HepG2 (cell line): ENCODE results near the gene PSMB1. TPM values are rescaled to one million over a fixed set of nuclear protein-coding genes. Genes with fewer than 3 reads are reported as not detected.

Source experiments
- ATAC-seq: fragments of 200-7000 bp; cut with Tn5 transposase; 3 replicates; pipeline ENCODE4 v1.9.1; 2020; ENCODE audit warnings: mild to moderate bottlenecking, moderate library complexity
- BruUV-seq: library from RNA; stranded (reverse); fragments of 400-500 nt; replicated peaks from 2 replicates; lab custom pipeline; 2021; lab: Mats Ljungman, UMichigan
- CTCF ChIA-PET: fragments of 300-600 bp; formaldehyde crosslinking; extraction: SDS; loops from one replicate; lab custom pipeline; 2021; ENCODE audit warnings: low total read pairs, inconsistent platforms, low intra/inter-chr PET ratio; lab: Yijun Ruan, JAX
- POLR2A ChIA-PET: fragments of 350-600 bp; sonication (Branson Sonifier 250); formaldehyde crosslinking; loops from one replicate; lab custom pipeline; 2020; ENCODE audit warnings: antibody characterized with exemption, inconsistent platforms; lab: Yijun Ruan, JAX
- DNase-seq: peaks from one replicate; pipeline ENCODE4 v3.0.0-alpha.2; 2015; ENCODE audit warnings: low spot score
- FAIRE-seq: peaks from 3 replicates; lab custom pipeline; 2011; peaks lifted over from hg19 to GRCh38; lab: Jason Lieb, UNC
- H2AFZ ChIP-seq: one replicate; pipeline ENCODE4 v1.6.1; 2011; ENCODE audit warnings: low read length, inconsistent platforms
- H3K27ac ChIP-seq: fragments of 300-600 bp; 3 replicates; pipeline ENCODE4 v1.8.0; 2011; ENCODE audit warnings: mixed run types, mild to moderate bottlenecking, mixed read lengths, low read length, inconsistent platforms; ENCODE audit not compliant: insufficient read depth; ENCODE audit errors: extremely low read length
- H3K27me3 ChIP-seq, 2 experiments: fragments of 200-600 bp in 1 of 2; 2 replicates in 1 of 2; 3 replicates in 1 of 2; pipeline versions ENCODE4 v1.6.0 to v1.8.0; 2011; ENCODE audit warnings: low read length in 2 of 2, mild to moderate bottlenecking in 2 of 2, moderate library complexity in 2 of 2, inconsistent platforms in 1 of 2; ENCODE audit not compliant: insufficient read depth in 2 of 2, control insufficient read depth in 1 of 2
- H3K36me3 ChIP-seq, 2 experiments: fragments of 200-600 bp in 1 of 2; replicated peaks in 1 of 2; 2 replicates in 1 of 2; 3 replicates in 1 of 2; pipeline versions ENCODE4 v1.5.1 to v1.8.0; 2011; ENCODE audit warnings: low read length in 2 of 2, inconsistent platforms in 1 of 2; ENCODE audit not compliant: insufficient read depth in 2 of 2, control insufficient read depth in 1 of 2
- H3K4me1 ChIP-seq: 2 replicates; pipeline ENCODE4 v1.5.1; 2012; ENCODE audit warnings: low read length, inconsistent platforms; ENCODE audit not compliant: insufficient read depth
- H3K4me2 ChIP-seq: 2 replicates; pipeline ENCODE4 v1.6.0; 2011; ENCODE audit warnings: low read depth, low read length, inconsistent platforms
- H3K4me3 ChIP-seq, 3 experiments: fragments of 200-600 bp in 1 of 3; sonication (generic), shearing (Covaris generic) in 1 of 3; replicated peaks in 1 of 3; 2 replicates each; pipeline ENCODE4 v1.5.1; 2011 to 2016; ENCODE audit warnings: low read length in 3 of 3, inconsistent platforms in 2 of 3, low read depth in 2 of 3, mild to moderate bottlenecking in 2 of 3, control low read depth in 1 of 3, mixed read lengths in 1 of 3; ENCODE audit not compliant: insufficient read depth in 1 of 3
- H3K79me2 ChIP-seq: one replicate; pipeline ENCODE4 v1.6.1; 2011; ENCODE audit warnings: low read length, inconsistent platforms; ENCODE audit not compliant: insufficient read depth
- H3K9ac ChIP-seq: 2 replicates; pipeline ENCODE4 v1.6.0; 2011; ENCODE audit warnings: mild to moderate bottlenecking, low read depth, low read length, inconsistent platforms; ENCODE audit not compliant: insufficient read depth
- H3K9me3 ChIP-seq: 2 replicates; pipeline ENCODE4 v1.5.1; 2012; ENCODE audit warnings: mild to moderate bottlenecking, low read length
- H4K20me1 ChIP-seq: 2 replicates; pipeline ENCODE4 v1.6.0; 2011; ENCODE audit warnings: inconsistent platforms, mild to moderate bottlenecking, low read length, moderate library complexity; ENCODE audit not compliant: insufficient read depth
- CHCHD3 ChIP-seq: sonication (generic); formaldehyde crosslinking; IDR thresholded peaks from 2 replicates; pipeline ENCODE4 v1.8.0; 2022; ENCODE audit warnings: mild to moderate bottlenecking, missing genetic modification reagents, moderate library complexity
- KMT2B ChIP-seq: IDR thresholded peaks from 2 replicates; pipeline ENCODE4 v1.6.1; 2016; ENCODE audit warnings: missing genetic modification reagents, missing compliant biosample characterization
- ZNF256 ChIP-seq: sonication (generic); formaldehyde crosslinking; conservative IDR thresholded peaks from 2 replicates; pipeline ENCODE4 v1.4.0; 2020; ENCODE audit warnings: missing genetic modification reagents
- WGBS: methylation state at CpG from one replicate; pipeline ENCODE4 v1.1.6; 2017; ENCODE audit warnings: low lambda C conversion rate; 5-methylcytosine and 5-hydroxymethylcytosine counted together
- in situ Hi-C: cut with HindIII; loops from 2 replicates; pipeline ENCODE4 v1.10.0; 2017; ENCODE audit warnings: low pct_unique_long_range_greater_than_20kb; ENCODE audit not compliant: extremely low pct_ligation_motif_present
- intact Hi-C: fragments of 100-400 bp; cut with micrococcal nuclease; formaldehyde crosslinking; loops from one replicate; pipeline ENCODE4 v1.10.0; 2022; ENCODE audit not compliant: unreplicated experiment
- polyA plus RNA-seq, 8 experiments: library from polyadenylated mRNA; depleted of rRNA in 3 of 8; stranded (reverse) in 7 of 8; unstranded in 1 of 8; fragments of >200 nt; fragmentation: Illumina TruSeq in 4 of 8; extraction: Trizol in 4 of 8; gene quantifications; 2 replicates each; pipeline versions ENCODE4 v1.2.1 to v1.2.3, GENCODE V29; 2011 to 2016; ENCODE audit warnings: low read depth in 4 of 8, missing spikeins in 1 of 8, mixed read lengths in 1 of 8; ENCODE audit not compliant: insufficient read depth in 1 of 8
- total RNA-seq, 5 experiments: library from RNA; depleted of rRNA; stranded (reverse); fragments of >200 nt; fragmentation: Illumina TruSeq; extraction: Trizol; gene quantifications; 2 replicates each; pipeline ENCODE4 v1.2.3, GENCODE V29; 2016; ENCODE audit warnings: low read depth in 1 of 5
- TF ChIP-seq, protein P1 (sequence below): sonication (generic); formaldehyde crosslinking; IDR thresholded peaks from 2 replicates; pipeline ENCODE4 v1.4.0; 2020; ENCODE audit warnings: missing genetic modification reagents
- TF ChIP-seq, protein P2 (sequence below), 2 experiments: fragments of 450-650 bp in 1 of 2; sonication (generic) in 1 of 2; formaldehyde crosslinking in 1 of 2; IDR thresholded peaks; 2 replicates each; pipeline versions ENCODE4 v1.6.1 to v1.8.0; 2016 to 2022; ENCODE audit warnings: antibody characterized with exemption in 1 of 2, mild to moderate bottlenecking in 1 of 2, missing genetic modification reagents in 1 of 2

PSMB1 gene
- total and polyA plus RNA-seq, 2 of the 13 experiments (the other 11 are each of a cell fraction or from before 2014, with no cell fraction given): 528 to 592 TPM

DNA sequence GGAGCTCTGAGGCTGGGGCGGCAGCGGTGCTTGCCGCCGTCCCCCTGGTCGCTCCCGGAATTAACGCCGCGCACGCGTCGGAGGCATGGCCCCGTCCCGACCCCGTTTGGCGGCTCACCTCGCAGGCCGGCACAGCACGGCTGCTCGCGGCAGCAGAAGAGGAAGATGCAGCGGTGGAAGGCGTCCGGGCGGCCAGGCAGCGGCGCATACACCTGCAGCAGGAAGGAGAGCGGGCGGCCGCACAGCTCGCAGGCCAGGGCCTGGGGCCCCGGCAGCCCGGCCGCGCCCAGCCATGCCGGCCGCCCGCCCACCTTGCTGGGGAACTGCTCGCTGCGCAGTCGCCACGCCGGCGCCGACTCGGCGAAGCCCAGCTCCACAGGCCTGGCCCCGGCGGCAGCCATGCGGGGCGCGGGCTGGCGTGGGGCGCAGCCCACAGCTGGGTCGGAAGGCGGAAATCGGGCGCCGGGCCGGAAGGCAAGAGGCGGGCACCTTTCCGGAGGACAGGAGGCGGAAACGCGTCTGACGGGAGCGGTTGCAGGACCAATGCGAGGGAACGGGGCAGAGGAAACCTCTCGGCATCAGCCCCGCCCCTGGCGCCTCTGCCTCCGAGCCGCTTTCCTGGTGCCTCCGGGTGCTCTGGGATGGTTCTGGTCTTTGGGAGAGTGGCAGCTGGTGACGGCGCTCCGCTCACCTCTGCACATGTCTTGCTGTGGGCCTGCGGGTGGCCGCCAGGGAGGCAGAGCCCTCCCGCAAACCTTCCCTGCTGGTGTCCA, 31.3 kb upstream of the PSMB1 start, which contains the start of gene PDCD2:
PDCD2 (minus strand) TSS at position 457 of the 773 bp plus-strand sequence; CDS start at position 401, 56 bp downstream.
- POLR2A ChIA-PET: interaction anchor here (0.6 to 2.0 kb wide), 8 partner anchors 9 to 785 kb away, joined by 3 to 20 read pairs (median 3); partner anchors contain the start of gene TBP
- peak; percentile 91 for DNase-seq
- Histone ChIP-seq H3K36me3 (peaks cover 4 to 20% of the 10 kb centered on the region in 2 experiments; a peak in 4 of 5 replicates), H3K9ac (peak within 1 kb of the TSS; percentile 90), H3K79me2 (peaks cover 16% of the 10 kb centered on the region), H3K4me1 (peaks cover 25% of the 10 kb centered on the region), H4K20me1 (no peaks in the 10 kb centered on the region), H3K4me3 (peak within 1 kb of the TSS; percentile 93 to 97 (median 96)), H3K27me3 (no peaks in the 10 kb centered on the region; a peak in 1 of 5 replicates), H3K9me3 (no peaks in the 10 kb centered on the region), H3K27ac (peak within 1 kb of the TSS; percentile 79), H2AFZ (peak within 1 kb of the TSS; percentile 45), H3K4me2 (peak within 1 kb of the TSS; percentile 93)
- intact Hi-C loops: loop anchor here (1.0 kb wide), 1 partner anchor 30 kb away; the partner anchor contains the start of gene TBP
- peak; percentile 97 for ATAC-seq
- no peak for FAIRE-seq
- CTCF ChIA-PET: no interaction called here
- no TSS peak for BruUV-seq
- WGBS: under 1% methylated on average over 31 of the region's 81 CpGs
- in situ Hi-C loops: no loop called here
- TF ChIP-seq KMT2B (CRISPR knock-in tag) (peak; percentile 92), CHCHD3 (CRISPR knock-in tag) (peak; percentile 58; the same call in 1 of the 2 replicates), ZNF256 (CRISPR knock-in tag) (peak; percentile 92; the same call in 1 of the 2 replicates)
- TF ChIP-seq, protein P1, sequence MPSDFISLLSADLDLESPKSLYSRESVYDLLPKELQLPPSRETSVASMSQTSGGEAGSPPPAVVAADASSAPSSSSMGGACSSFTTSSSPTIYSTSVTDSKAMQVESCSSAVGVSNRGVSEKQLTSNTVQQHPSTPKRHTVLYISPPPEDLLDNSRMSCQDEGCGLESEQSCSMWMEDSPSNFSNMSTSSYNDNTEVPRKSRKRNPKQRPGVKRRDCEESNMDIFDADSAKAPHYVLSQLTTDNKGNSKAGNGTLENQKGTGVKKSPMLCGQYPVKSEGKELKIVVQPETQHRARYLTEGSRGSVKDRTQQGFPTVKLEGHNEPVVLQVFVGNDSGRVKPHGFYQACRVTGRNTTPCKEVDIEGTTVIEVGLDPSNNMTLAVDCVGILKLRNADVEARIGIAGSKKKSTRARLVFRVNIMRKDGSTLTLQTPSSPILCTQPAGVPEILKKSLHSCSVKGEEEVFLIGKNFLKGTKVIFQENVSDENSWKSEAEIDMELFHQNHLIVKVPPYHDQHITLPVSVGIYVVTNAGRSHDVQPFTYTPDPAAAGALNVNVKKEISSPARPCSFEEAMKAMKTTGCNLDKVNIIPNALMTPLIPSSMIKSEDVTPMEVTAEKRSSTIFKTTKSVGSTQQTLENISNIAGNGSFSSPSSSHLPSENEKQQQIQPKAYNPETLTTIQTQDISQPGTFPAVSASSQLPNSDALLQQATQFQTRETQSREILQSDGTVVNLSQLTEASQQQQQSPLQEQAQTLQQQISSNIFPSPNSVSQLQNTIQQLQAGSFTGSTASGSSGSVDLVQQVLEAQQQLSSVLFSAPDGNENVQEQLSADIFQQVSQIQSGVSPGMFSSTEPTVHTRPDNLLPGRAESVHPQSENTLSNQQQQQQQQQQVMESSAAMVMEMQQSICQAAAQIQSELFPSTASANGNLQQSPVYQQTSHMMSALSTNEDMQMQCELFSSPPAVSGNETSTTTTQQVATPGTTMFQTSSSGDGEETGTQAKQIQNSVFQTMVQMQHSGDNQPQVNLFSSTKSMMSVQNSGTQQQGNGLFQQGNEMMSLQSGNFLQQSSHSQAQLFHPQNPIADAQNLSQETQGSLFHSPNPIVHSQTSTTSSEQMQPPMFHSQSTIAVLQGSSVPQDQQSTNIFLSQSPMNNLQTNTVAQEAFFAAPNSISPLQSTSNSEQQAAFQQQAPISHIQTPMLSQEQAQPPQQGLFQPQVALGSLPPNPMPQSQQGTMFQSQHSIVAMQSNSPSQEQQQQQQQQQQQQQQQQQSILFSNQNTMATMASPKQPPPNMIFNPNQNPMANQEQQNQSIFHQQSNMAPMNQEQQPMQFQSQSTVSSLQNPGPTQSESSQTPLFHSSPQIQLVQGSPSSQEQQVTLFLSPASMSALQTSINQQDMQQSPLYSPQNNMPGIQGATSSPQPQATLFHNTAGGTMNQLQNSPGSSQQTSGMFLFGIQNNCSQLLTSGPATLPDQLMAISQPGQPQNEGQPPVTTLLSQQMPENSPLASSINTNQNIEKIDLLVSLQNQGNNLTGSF (CRISPR knock-in tag): peak; percentile 49; the same call in 1 of the 2 replicates
- TF ChIP-seq, protein P2, sequence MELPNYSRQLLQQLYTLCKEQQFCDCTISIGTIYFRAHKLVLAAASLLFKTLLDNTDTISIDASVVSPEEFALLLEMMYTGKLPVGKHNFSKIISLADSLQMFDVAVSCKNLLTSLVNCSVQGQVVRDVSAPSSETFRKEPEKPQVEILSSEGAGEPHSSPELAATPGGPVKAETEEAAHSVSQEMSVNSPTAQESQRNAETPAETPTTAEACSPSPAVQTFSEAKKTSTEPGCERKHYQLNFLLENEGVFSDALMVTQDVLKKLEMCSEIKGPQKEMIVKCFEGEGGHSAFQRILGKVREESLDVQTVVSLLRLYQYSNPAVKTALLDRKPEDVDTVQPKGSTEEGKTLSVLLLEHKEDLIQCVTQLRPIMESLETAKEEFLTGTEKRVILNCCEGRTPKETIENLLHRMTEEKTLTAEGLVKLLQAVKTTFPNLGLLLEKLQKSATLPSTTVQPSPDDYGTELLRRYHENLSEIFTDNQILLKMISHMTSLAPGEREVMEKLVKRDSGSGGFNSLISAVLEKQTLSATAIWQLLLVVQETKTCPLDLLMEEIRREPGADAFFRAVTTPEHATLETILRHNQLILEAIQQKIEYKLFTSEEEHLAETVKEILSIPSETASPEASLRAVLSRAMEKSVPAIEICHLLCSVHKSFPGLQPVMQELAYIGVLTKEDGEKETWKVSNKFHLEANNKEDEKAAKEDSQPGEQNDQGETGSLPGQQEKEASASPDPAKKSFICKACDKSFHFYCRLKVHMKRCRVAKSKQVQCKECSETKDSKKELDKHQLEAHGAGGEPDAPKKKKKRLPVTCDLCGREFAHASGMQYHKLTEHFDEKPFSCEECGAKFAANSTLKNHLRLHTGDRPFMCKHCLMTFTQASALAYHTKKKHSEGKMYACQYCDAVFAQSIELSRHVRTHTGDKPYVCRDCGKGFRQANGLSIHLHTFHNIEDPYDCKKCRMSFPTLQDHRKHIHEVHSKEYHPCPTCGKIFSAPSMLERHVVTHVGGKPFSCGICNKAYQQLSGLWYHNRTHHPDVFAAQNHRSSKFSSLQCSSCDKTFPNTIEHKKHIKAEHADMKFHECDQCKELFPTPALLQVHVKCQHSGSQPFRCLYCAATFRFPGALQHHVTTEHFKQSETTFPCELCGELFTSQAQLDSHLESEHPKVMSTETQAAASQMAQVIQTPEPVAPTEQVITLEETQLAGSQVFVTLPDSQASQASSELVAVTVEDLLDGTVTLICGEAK (IDR thresholded peaks at IDR 0.05): peak; percentile 81
- TF ChIP-seq, protein P2 (CRISPR knock-in tag; IDR thresholded peaks at IDR 0.05): peak; percentile 67; the same call in 1 of the 2 replicates
